Activated CD4-positive, alpha-beta T cell treated with anti-CD3 and anti-CD28 coated beads, Interleukin-2, amount 10 ng/mL, durations not matched to agents 7 days and 5 days (primary cell): ENCODE results near the gene RACGAP1. TPM values are rescaled to one million over a fixed set of nuclear protein-coding genes. Genes with fewer than 3 reads are reported as not detected.
"Not testable (repeated sequence)": the region's sequence is repeated elsewhere in the genome, so short reads cannot be mapped to it uniquely, and the experiment has no call there.

Source experiments
- CTCF ChIA-PET: fragments of 350-600 bp; sonication (Branson Sonifier 250); formaldehyde crosslinking; loops from one replicate; lab custom pipeline; 2021; ENCODE audit warnings: antibody characterized with exemption; lab: Charles Lee
- POLR2A ChIA-PET: fragments of 350-600 bp; sonication (Branson Sonifier 250); formaldehyde crosslinking; loops from one replicate; lab custom pipeline; 2021; ENCODE audit warnings: antibody characterized with exemption; lab: Charles Lee
- DNase-seq: peaks from one replicate; pipeline ENCODE4 v3.0.0-alpha.2; 2020
- H3K27ac Mint-ChIP-seq: one replicate; pipeline ENCODE4 v1.8.0; 2021; ENCODE audit warnings: mild to moderate bottlenecking, moderate library complexity, mixed read lengths
- H3K27me3 Mint-ChIP-seq: one replicate; pipeline ENCODE4 v1.8.0; 2021; ENCODE audit warnings: mixed read lengths
- H3K36me3 Mint-ChIP-seq: one replicate; pipeline ENCODE4 v1.8.0; 2021; ENCODE audit warnings: low read depth, mixed read lengths
- H3K4me1 Mint-ChIP-seq: one replicate; pipeline ENCODE4 v1.8.0; 2021; ENCODE audit warnings: mixed read lengths
- H3K4me3 Mint-ChIP-seq: one replicate; pipeline ENCODE4 v1.8.0; 2021; ENCODE audit warnings: mild to moderate bottlenecking, moderate library complexity, mixed read lengths
- H3K9me3 Mint-ChIP-seq: one replicate; pipeline ENCODE4 v1.8.0; 2021; ENCODE audit warnings: mixed read lengths
- total RNA-seq, 2 experiments: library from RNA; stranded (reverse); gene quantifications; one replicate each; pipeline ENCODE4 v1.2.3, GENCODE V29; 2021

The RACGAP1 gene
- total RNA-seq, 2 experiments from 2014 or later: 177 to 183 TPM

GRCh38 chr12:50039151-50039835 is 14.0 kb upstream of the RACGAP1 start:
- Mint-ChIP-seq H3K27ac (no peak overlapping the region), H3K4me1 (peaks cover 5% of the 10 kb centered on the region), H3K27me3 (peaks cover 14% of the 10 kb centered on the region), H3K4me3 (no peak overlapping the region), H3K9me3 (no peaks in the 10 kb centered on the region), H3K36me3 (no peaks in the 10 kb centered on the region)
- CTCF ChIA-PET: interaction anchor here (0.7 to 3.9 kb wide), 22 partner anchors 9 to 220 kb away, joined by 3 to 38 read pairs (median 6); partner anchors contain the start of genes COX14 and RACGAP1
- POLR2A ChIA-PET: no interaction called here
- peak; percentile 87 for DNase-seq

- Mint-ChIP-seq H3K27ac (no peak overlapping the region), H3K4me1 (peaks cover 5% of the 10 kb centered on the region), H3K36me3 (no peaks in the 10 kb centered on the region), H3K9me3 (no peaks in the 10 kb centered on the region), H3K27me3 (peaks cover 14% of the 10 kb centered on the region), H3K4me3 (no peak overlapping the region)
- POLR2A ChIA-PET: no interaction called here
- CTCF ChIA-PET: interaction anchor here (0.6 to 3.9 kb wide), 15 partner anchors 9 to 1171 kb away, joined by 3 to 38 read pairs (median 7); partner anchors contain the start of gene RACGAP1
- no peak for DNase-seq
These were observed 13.0 kb upstream of the RACGAP1 start for GRCh38 chr12:50038336-50038735.

GRCh38 chr12:50032854-50033581 is 7.7 kb upstream of the RACGAP1 start:
- no peak for DNase-seq
- H3K9me3 Mint-ChIP-seq: no peaks in the 10 kb centered on the region
- H3K36me3 Mint-ChIP-seq: no peaks in the 10 kb centered on the region
- H3K27me3 Mint-ChIP-seq: peaks cover 22% of the 10 kb centered on the region
- no peak overlapping the region for H3K27ac Mint-ChIP-seq
- no peak overlapping the region for H3K4me3 Mint-ChIP-seq
- no peaks in the 10 kb centered on the region for H3K4me1 Mint-ChIP-seq
- ChIA-PET CTCF (no interaction called here), POLR2A (no interaction called here)

- Mint-ChIP-seq H3K36me3 (no peaks in the 10 kb centered on the region), H3K4me1 (no peaks in the 10 kb centered on the region), H3K9me3 (no peaks in the 10 kb centered on the region), H3K4me3 (no peak overlapping the region), H3K27ac (no peak overlapping the region), H3K27me3 (peaks cover 22% of the 10 kb centered on the region)
- ChIA-PET POLR2A (no interaction called here), CTCF (interaction anchor here (0.7 kb wide), 1 partner anchor 23 kb away, joined by 3 read pairs; no protein-coding TSS in a partner anchor)
- DNase-seq: no peak
These were observed 7.2 kb upstream of the RACGAP1 start for GRCh38 chr12:50032515-50032853.

GRCh38 chr12:50030449-50030848 is 5.2 kb upstream of the RACGAP1 start:
- H3K4me1 Mint-ChIP-seq, DNase-seq, H3K36me3 Mint-ChIP-seq, POLR2A ChIA-PET, H3K27ac Mint-ChIP-seq, H3K9me3 Mint-ChIP-seq, H3K4me3 Mint-ChIP-seq: not testable (repeated sequence)
- H3K27me3 Mint-ChIP-seq: peaks cover 13% of the 10 kb centered on the region
- CTCF ChIA-PET: interaction anchor here (3.2 kb wide), 1 partner anchor 8 kb away, joined by 16 read pairs; no protein-coding TSS in a partner anchor

GRCh38 chr12:50026691-50027090 is 1.4 kb upstream of the RACGAP1 start:
- ChIA-PET POLR2A (no interaction called here), CTCF (interaction anchor here (1.4 to 1.9 kb wide), 3 partner anchors 12 to 81 kb away, joined by 4 to 11 read pairs (median 5); no protein-coding TSS in a partner anchor)
- Mint-ChIP-seq H3K27ac (no peak overlapping the region), H3K4me1 (peaks cover 33% of the 10 kb centered on the region), H3K9me3 (peaks cover 2% of the 10 kb centered on the region), H3K27me3 (peaks cover 3% of the 10 kb centered on the region), H3K36me3 (peaks cover 27% of the 10 kb centered on the region), H3K4me3 (no peak overlapping the region)
- DNase-seq: no peak

GRCh38 chr12:50024805-50025186 is 498 bp downstream of the RACGAP1 start:
- Mint-ChIP-seq H3K4me3 (peak overlapping the region; percentile 91), H3K9me3 (peaks cover 2% of the 10 kb centered on the region), H3K36me3 (peaks cover 32% of the 10 kb centered on the region), H3K4me1 (peaks cover 44% of the 10 kb centered on the region), H3K27ac (peak overlapping the region; percentile 98), H3K27me3 (no peaks in the 10 kb centered on the region)
- POLR2A ChIA-PET: no interaction called here
- DNase-seq: no peak
- CTCF ChIA-PET: interaction anchor here (0.6 to 1.9 kb wide), 8 partner anchors 13 to 932 kb away, joined by 3 to 11 read pairs (median 4); no protein-coding TSS in a partner anchor

- no peak for DNase-seq
- H3K27ac Mint-ChIP-seq: peak overlapping the region; percentile 98
- H3K4me3 Mint-ChIP-seq: peak overlapping the region; percentile 91
- H3K36me3 Mint-ChIP-seq: peaks cover 33% of the 10 kb centered on the region
- ChIA-PET CTCF (interaction anchor here (1.3 to 1.9 kb wide), 3 partner anchors 15 to 32 kb away, joined by 3 to 8 read pairs (median 5); no protein-coding TSS in a partner anchor), POLR2A (no interaction called here)
- H3K4me1 Mint-ChIP-seq: peaks cover 45% of the 10 kb centered on the region
- H3K27me3 Mint-ChIP-seq: no peaks in the 10 kb centered on the region
- H3K9me3 Mint-ChIP-seq: peaks cover 2% of the 10 kb centered on the region
These were observed 1.1 kb downstream of the RACGAP1 start for GRCh38 chr12:50024227-50024626.

GRCh38 chr12:50022903-50023302 is 2.4 kb downstream of the RACGAP1 start:
- H3K4me3 Mint-ChIP-seq: peak overlapping the region; percentile 91
- peaks cover 37% of the 10 kb centered on the region for H3K36me3 Mint-ChIP-seq
- H3K27me3 Mint-ChIP-seq: no peaks in the 10 kb centered on the region
- CTCF ChIA-PET: interaction anchor here (1.9 kb wide), 1 partner anchor 16 kb away, joined by 5 read pairs; no protein-coding TSS in a partner anchor
- DNase-seq: no peak
- peaks cover 53% of the 10 kb centered on the region for H3K4me1 Mint-ChIP-seq
- peaks cover 2% of the 10 kb centered on the region for H3K9me3 Mint-ChIP-seq
- POLR2A ChIA-PET: no interaction called here
- H3K27ac Mint-ChIP-seq: no peak overlapping the region

- Mint-ChIP-seq H3K4me3 (no peak overlapping the region), H3K27me3 (no peaks in the 10 kb centered on the region), H3K36me3 (peaks cover 42% of the 10 kb centered on the region), H3K9me3 (peaks cover 2% of the 10 kb centered on the region), H3K4me1 (peaks cover 53% of the 10 kb centered on the region), H3K27ac (no peak overlapping the region)
- ChIA-PET CTCF (interaction anchor here (0.6 to 1.9 kb wide), 6 partner anchors 18 to 90 kb away, joined by 3 to 6 read pairs (median 3); partner anchors contain the start of gene COX14), POLR2A (no interaction called here)
- no peak for DNase-seq
These were observed 4.3 kb downstream of the RACGAP1 start for GRCh38 chr12:50021031-50021430.

- H3K36me3 Mint-ChIP-seq: peaks cover 42% of the 10 kb centered on the region
These were observed 5.8 kb downstream of the RACGAP1 start for GRCh38 chr12:50019524-50019923.

GRCh38 chr12:50018968-50019367 is 6.3 kb downstream of the RACGAP1 start:
- CTCF ChIA-PET: interaction anchor here (0.6 to 1.6 kb wide), 2 partner anchors 36 to 308 kb away, joined by 3 read pairs; no protein-coding TSS in a partner anchor
- Mint-ChIP-seq H3K27me3 (no peaks in the 10 kb centered on the region), H3K4me1 (peaks cover 50% of the 10 kb centered on the region)

More at GRCh38 chr12:50019524-50019923, 5.8 kb downstream of the RACGAP1 start:
- no peak overlapping the region for H3K27ac Mint-ChIP-seq
- H3K4me1 Mint-ChIP-seq: peaks cover 49% of the 10 kb centered on the region
- DNase-seq: no peak
- no peaks in the 10 kb centered on the region for H3K9me3 Mint-ChIP-seq
- POLR2A ChIA-PET: no interaction called here
- H3K27me3 Mint-ChIP-seq: no peaks in the 10 kb centered on the region
- no peak overlapping the region for H3K4me3 Mint-ChIP-seq
- CTCF ChIA-PET: interaction anchor here (1.4 to 1.6 kb wide), 2 partner anchors 36 to 92 kb away, joined by 3 to 6 read pairs; partner anchors contain the start of gene COX14

More at GRCh38 chr12:50018968-50019367, 6.3 kb downstream of the RACGAP1 start:
- H3K4me3 Mint-ChIP-seq: no peak overlapping the region
- POLR2A ChIA-PET: no interaction called here
- H3K9me3 Mint-ChIP-seq: no peaks in the 10 kb centered on the region
- no peak for DNase-seq
- H3K36me3 Mint-ChIP-seq: peaks cover 41% of the 10 kb centered on the region
- H3K27ac Mint-ChIP-seq: peak overlapping the region; percentile 68
